GM23248 (cell line): Measurements from ENCODE around the gene ADAMTS14.

Experiments used
- EZH2 ChIP-seq: fragments of 200-600 bp; sonication (generic); IDR thresholded peaks from 2 replicates; pipeline ENCODE4 v1.6.1; 2018; ENCODE audit warnings: antibody characterized with exemption, mild to moderate bottlenecking; ENCODE audit not compliant: insufficient read depth, poor library complexity, severe bottlenecking
- EZH2phosphoT487 ChIP-seq: fragments of 200-600 bp; sonication (generic); IDR thresholded peaks from 2 replicates; pipeline ENCODE4 v1.6.1; 2018; ENCODE audit warnings: antibody characterized with exemption, moderate library complexity, mild to moderate bottlenecking, low read depth; ENCODE audit not compliant: insufficient read depth

GRCh38 chr10:70722820-70723424, 50.6 kb downstream of the ADAMTS14 start:
- no peak for TF ChIP-seq EZH2
- TF ChIP-seq EZH2phosphoT487: no peak
